Non-pigmented ciliary epithelial cell (primary cell): Measurements from ENCODE around the gene UBE2L6.
"Not testable (repeated sequence)": the region's sequence is repeated elsewhere in the genome, so short reads cannot be mapped to it uniquely, and the experiment has no call there.

Experiments used
- DNase-seq: peaks from one replicate; pipeline ENCODE4 v3.0.0-alpha.2; 2010; ENCODE audit warnings: low read depth

Gene UBE2L6

DNA sequence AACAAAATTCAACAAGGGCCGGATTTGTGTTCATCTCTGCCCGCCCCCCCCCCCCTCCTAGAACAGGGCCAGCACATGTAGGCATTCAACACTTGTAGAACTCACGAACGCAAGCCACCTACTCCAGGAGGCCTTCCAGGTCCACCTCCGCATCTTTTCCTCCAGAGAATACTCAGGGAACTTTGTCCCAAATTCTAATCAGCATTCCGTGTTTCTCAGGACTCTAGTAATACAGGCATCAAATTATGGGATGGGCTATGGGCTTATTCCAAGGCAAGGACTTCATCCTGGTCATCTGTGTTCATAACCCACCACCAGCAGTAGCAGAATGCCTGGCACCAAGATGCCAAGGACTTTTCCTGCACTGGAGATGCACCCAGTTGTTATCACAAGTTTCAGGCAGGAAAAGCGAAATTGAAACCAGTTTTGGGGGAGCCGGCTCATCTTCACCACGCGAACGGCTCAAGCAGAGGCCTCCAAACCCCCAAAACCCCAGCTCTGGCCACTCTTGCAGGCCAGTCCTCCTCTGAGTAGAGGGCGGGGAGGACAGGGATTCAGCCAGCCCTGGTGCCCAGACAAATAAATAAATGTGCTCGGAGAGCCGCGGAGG lies 462 bp downstream of the UBE2L6 start:
- DNase-seq: no peak

DNA sequence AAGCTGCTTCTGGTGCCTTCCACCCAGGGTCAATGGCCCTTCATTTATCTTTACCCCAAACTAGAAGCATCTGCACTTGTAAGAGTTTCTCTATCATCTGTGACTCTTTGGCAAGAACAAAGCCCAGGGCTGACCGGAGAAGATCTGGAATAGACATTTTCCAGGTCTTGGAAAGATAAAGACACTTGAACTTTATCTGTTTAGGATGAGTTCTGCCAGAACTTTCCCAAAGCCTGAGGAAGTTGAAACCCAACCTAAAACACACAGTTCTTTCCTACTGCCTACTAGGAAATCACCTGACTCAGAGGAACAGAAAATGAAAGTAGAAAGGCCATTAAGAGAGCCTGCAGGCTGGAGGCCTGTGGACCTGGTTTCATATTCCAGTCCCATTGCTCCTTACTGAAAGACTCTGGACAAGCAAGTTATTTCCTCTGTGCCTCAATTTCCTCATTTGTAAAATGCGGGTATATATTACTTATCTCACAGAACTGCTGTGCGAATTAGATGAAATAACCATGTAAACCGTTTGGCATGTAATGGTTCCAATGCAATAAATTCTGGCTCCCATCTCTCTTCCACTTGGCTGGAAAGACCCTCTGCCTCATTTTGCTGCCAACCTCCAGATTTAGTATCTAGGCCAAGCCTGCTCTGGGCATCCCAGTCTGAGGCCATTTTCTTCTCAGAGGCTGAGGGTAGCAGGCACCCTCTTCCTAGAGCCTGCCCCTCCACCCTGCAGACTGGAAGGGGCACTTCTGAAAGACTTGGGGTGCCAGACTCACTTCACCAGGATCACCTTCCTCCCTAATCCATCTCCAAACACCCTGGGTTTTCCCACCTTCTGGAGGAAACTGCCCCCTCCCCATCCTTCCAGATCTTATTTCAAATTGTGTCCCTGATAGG lies 1.2 kb downstream of the UBE2L6 start:
- DNase-seq: peak; percentile 22

GRCh38 chr11:57562596-57562995 lies 4.9 kb downstream of the UBE2L6 start:
- DNase-seq: no peak

DNA sequence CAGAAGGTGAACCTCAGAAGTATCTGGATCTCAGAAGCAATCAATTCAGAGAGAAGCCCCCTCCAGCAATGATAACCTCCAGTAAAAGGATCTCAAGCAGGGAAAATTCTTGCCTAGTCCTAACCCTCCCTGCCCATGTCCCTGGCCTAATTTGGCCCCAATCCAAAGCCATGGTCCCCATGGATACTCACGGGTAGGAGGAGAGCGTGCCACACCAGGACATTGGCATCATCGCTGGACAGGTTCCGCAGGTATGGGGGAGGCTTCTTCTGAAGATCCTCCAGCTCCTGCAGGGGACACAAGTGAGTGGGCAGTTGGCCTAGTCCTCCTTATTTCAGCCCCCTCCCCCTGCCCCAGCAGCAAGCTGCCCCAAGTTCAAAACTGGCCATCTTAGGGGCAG lies 7.3 kb downstream of the UBE2L6 start:
- no peak for DNase-seq

DNA sequence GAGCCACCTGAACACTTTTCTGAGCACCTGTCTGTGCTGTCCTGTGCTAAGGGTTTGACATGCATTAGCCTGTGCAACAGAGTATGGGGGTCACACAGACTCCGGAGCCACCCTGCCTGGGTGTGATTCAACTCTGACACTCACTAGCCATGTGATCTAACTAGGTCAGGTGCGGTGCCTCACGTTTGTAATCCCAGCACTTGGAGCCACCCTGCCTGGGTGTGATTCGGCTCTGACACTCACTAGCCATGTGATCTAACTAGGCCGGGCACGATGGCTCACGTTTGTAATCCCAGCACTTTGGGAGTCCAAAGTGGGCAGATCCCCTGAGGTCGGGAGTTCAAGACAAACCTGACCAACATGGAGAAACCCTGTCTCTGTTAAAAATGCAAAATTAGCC lies 11.4 kb downstream of the UBE2L6 start:
- DNase-seq: no peak

GRCh38 chr11:57555393-57555792 lies 12.1 kb downstream of the UBE2L6 start:
- no peak for DNase-seq

GRCh38 chr11:57552479-57552878 lies 15.0 kb downstream of the UBE2L6 start:
- no peak for DNase-seq

DNA sequence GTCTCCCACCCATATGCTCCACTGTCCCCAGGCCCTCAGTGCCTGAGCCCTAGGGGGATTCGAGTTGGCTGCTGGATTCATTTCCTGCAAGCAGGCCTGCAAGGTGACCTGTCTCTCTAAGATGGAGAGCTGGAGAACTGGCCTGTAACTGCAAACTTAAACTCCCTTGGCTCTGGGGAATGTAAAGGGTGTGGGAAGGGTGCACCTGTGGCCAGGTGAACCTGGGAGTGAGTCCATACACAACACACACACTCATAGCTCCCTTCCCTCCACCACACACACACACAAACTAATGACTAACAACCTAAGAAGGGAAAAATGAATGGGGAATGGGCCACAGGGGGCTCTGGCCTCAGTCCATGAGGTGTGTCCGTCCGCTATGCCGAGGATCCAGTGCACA lies 15.5 kb downstream of the UBE2L6 start:
- no peak for DNase-seq

DNA sequence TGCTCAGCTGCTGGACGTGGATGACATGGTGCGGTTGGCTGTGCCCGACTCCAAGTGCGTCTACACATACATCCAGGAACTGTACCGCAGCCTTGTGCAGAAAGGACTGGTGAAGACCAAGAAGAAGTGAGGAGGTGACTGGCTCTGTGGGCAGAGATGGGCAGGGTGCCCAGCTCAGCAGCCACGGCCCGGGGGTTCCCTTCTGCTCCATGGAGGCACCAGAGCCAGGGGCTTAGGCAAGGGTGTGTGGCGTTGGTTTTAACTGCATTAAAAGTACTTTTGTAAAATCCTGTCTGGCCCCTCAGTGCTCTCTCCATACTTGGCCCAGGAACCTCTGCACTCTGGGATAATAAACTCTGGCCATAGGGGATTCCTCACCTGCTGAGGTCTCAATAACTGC lies 17.5 kb downstream of the UBE2L6 start:
- DNase-seq: no peak

DNA sequence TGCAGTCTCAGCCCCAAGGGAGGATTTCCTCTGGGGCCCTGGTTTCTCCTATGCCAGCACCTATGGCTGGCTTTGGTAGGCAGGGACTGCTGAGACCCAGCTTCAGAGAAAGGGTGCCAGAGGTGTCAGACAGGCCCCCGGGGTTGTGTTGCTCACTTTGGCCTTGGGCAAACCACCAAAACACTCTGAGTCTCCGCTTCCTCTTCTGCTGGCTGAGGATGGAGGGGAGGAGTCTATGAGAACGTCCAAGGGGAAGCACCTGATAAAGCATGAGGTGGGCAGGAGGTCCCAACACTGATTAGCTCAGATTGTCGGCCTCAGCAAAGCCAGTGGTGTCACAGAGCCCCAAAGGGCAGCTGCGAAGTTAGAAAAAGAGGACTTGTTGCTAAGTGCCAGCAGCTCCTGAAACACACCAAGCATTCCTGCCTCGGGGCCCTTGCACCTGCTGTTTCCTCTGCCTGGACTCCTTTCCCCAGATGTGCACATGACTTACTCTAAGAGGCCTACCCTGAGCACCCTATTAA lies 19.6 kb downstream of the UBE2L6 start:
- no peak for DNase-seq

GRCh38 chr11:57546869-57547475 lies 20.5 kb downstream of the UBE2L6 start:
- no peak for DNase-seq

DNA sequence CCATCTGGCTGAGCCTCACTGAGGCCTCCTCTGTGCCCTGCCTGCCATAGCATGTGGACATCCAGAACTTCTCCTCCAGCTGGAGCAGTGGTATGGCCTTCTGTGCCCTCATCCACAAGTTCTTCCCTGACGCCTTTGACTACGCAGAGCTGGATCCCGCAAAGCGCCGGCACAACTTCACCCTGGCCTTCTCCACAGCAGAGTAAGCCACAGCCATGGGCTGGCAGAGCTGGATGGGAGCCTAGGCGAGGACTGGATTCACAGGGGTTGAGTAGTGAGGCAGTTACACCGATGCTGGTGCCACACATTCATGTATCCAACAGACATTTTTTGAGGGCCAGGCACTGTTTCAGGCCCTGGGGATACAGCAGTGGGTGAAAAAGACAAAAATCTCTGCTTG lies 21.0 kb downstream of the UBE2L6 start:
- DNase-seq: no peak

- DNase-seq: no peak
Observed at GRCh38 chr11:57545883-57546282, 21.6 kb downstream of the UBE2L6 start.

DNA sequence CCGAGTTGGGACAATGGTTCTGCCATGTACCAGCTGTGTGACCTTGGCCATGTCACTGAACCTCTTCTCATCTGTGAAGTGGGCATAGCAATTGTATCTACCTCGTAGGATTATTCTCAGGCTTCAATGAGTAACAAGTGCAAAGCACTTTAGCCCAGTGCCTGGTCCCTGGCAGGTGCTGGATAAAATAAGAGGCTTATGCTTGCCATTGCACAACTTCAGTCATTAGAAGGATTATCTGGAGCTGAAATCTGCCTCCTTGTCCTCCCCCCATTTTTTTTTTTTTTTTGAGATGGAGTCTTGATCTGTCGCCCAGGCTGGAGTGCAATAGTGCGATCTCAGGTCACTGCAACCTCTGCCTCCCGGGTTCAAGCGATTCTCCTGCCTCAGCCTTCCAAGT lies 22.9 kb downstream of the UBE2L6 start:
- no peak for DNase-seq

DNA sequence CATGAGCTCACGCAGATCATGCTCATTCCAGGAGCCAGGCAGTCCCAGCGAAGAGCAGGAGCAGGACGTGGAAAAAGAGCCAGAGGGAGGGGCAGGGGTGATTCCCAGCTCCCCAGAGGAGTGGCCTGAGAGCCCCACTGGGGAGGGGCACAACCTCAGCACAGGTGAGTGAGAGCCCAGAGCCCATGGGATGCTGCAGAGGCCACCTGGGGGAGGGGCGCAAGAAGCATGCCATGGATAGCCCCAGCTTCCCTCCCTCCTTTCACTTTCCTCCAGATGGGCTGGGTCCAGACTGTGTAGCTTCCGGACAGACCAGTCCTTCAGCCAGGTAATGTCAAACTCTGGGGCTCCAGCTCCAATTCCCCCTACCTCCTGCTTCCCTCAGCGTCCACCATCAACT lies 23.9 kb downstream of the UBE2L6 start:
- DNase-seq: no peak

DNA sequence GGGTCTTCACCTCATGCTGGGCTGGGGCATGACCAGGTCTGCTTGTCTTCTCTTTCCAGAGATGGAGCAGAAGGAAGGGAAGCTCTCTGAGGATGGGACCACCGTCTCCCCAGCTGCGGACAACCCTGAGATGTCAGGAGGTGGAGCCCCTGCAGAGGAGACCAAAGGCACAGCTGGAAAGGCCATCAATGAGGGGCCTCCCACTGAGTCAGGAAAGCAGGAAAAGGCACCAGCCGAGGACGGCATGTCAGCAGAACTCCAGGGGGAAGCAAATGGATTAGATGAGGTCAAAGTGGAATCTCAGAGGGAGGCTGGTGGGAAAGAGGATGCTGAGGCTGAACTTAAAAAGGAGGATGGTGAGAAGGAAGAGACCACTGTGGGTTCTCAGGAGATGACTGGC lies 24.9 kb downstream of the UBE2L6 start:
- DNase-seq: no peak

- DNase-seq: no peak
Observed at GRCh38 chr11:57541169-57541568, 26.3 kb downstream of the UBE2L6 start.

DNA sequence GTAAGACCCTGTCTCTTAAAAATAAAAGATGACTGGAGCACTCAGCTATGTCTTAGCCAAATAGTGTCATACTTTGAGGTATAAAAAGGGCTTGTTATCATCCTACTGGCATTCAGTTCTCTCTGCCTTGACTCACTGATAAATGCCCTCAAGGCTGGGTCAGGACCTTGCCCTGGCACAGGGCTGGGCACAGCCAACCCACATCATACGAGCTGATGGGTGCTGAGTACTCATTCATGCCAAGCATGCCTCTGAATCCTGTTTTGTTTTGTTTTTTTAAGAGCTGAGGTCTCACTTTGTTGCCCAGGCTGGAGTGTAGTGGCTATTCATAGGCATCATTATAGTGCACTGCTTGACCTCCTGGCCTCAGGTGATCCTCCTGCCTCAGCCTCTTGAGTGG lies 28.1 kb downstream of the UBE2L6 start:
- no peak for DNase-seq

- DNase-seq: no peak
Observed at GRCh38 chr11:57536947-57537619, 30.4 kb downstream of the UBE2L6 start, which contains the start of gene SMTNL1. TSS of gene SMTNL1 (plus strand) at chr11:57537595. CDS start at chr11:57542643, 5,048 bp downstream.

DNA sequence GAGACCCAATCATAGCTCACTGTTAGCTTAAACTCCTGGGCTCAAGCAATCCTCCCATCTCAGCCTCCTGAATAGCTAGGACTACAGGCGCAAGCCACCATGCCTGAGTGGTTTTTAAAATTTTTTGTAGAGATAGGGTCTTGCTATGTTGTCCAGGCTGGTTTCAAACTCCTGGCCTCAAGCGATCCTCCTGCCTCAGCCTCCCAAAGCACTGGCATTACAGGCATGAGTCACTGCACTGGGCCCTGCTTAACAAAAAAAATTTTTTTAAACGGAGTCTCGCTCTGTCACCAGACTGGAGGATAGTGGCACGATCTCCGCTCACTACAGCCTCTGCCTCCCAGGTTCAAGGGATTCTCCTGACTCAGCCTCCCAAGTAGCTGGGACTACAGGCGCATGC lies 33.0 kb downstream of the UBE2L6 start:
- not testable (repeated sequence) for DNase-seq

DNA sequence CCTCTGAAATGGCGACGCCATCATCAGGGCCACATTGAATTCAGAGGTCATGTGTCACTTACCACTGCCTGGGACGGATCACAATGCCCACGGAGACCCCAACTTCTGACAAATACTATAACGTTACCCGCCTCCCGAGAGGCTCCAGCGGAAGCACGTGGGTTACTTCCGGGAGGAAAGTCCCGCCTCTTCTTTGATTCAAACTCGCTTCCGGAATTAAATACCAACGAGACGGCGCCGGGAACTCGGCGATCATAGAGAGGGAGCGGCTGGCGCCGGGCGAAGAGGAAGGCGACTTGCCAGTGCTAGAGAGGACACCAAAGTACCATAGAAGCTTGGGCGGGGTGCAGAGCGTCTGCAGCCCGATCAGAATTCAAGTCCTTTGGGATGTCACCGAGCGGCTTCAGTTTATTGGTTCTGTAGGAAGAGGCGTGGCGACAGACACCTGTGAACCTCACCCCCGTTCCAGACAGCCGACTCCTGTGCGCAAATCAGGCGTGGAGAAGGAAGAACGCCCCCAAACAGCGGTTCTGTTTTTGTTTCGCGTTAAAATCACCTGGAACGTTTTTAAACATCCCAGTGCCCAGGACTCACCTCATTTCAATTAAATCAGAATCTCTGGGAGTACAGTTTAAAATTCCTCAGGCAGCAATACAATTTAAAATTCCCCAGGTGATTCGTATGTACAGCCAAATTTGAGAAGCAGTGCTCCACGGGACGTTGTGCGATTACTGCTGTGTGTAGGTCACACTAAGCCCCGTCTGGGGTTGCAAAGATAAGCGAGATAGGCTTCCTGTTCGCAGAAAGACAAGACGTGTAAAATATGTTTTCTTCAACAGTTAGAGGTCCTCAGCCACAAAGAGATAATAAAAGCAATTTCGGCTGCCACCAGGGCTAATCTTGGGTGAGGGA lies 36.6 kb downstream of the UBE2L6 start, which contains the start of gene TIMM10:
TIMM10 (minus strand) TSS at position 159 of the 912 bp plus-strand sequence. CDS start 565 bp downstream, outside the sequence.
- peak; percentile 83 for DNase-seq
